HepG2 (cell line): ENCODE data around the gene ZBTB7B. TPM values are rescaled to one million over a fixed set of nuclear protein-coding genes. Genes with fewer than 3 reads are reported as not detected.
A peak's percentile ranks its signal among the peaks of the same experiment; 100 is the strongest.

Experiments
- ATAC-seq: fragments of 200-7000 bp; cut with Tn5 transposase; 3 replicates; pipeline ENCODE4 v1.9.1; 2020; ENCODE audit warnings: mild to moderate bottlenecking, moderate library complexity
- BruUV-seq: library from RNA; stranded (reverse); fragments of 400-500 nt; replicated peaks from 2 replicates; lab custom pipeline; 2021; lab: Mats Ljungman, UMichigan
- CTCF ChIA-PET: fragments of 300-600 bp; formaldehyde crosslinking; extraction: SDS; loops from one replicate; lab custom pipeline; 2021; ENCODE audit warnings: low total read pairs, inconsistent platforms, low intra/inter-chr PET ratio; lab: Yijun Ruan, JAX
- POLR2A ChIA-PET: fragments of 350-600 bp; sonication (Branson Sonifier 250); formaldehyde crosslinking; loops from one replicate; lab custom pipeline; 2020; ENCODE audit warnings: antibody characterized with exemption, inconsistent platforms; lab: Yijun Ruan, JAX
- DNase-seq: peaks from one replicate; pipeline ENCODE4 v3.0.0-alpha.2; 2015; ENCODE audit warnings: low spot score
- FAIRE-seq: peaks from 3 replicates; lab custom pipeline; 2011; peaks lifted over from hg19 to GRCh38; lab: Jason Lieb, UNC
- H2AFZ ChIP-seq: one replicate; pipeline ENCODE4 v1.6.1; 2011; ENCODE audit warnings: low read length, inconsistent platforms
- H3K27ac ChIP-seq: fragments of 300-600 bp; 3 replicates; pipeline ENCODE4 v1.8.0; 2011; ENCODE audit warnings: mixed run types, mild to moderate bottlenecking, mixed read lengths, low read length, inconsistent platforms; ENCODE audit not compliant: insufficient read depth; ENCODE audit errors: extremely low read length
- H3K27me3 ChIP-seq, 2 experiments: fragments of 200-600 bp in 1 of 2; 2 replicates in 1 of 2; 3 replicates in 1 of 2; pipeline versions ENCODE4 v1.6.0 to v1.8.0; 2011; ENCODE audit warnings: low read length in 2 of 2, mild to moderate bottlenecking in 2 of 2, moderate library complexity in 2 of 2, inconsistent platforms in 1 of 2; ENCODE audit not compliant: insufficient read depth in 2 of 2, control insufficient read depth in 1 of 2
- H3K36me3 ChIP-seq, 2 experiments: fragments of 200-600 bp in 1 of 2; replicated peaks in 1 of 2; 2 replicates in 1 of 2; 3 replicates in 1 of 2; pipeline versions ENCODE4 v1.5.1 to v1.8.0; 2011; ENCODE audit warnings: low read length in 2 of 2, inconsistent platforms in 1 of 2; ENCODE audit not compliant: insufficient read depth in 2 of 2, control insufficient read depth in 1 of 2
- H3K4me1 ChIP-seq: 2 replicates; pipeline ENCODE4 v1.5.1; 2012; ENCODE audit warnings: low read length, inconsistent platforms; ENCODE audit not compliant: insufficient read depth
- H3K4me2 ChIP-seq: 2 replicates; pipeline ENCODE4 v1.6.0; 2011; ENCODE audit warnings: low read depth, low read length, inconsistent platforms
- H3K4me3 ChIP-seq, 3 experiments: fragments of 200-600 bp in 1 of 3; sonication (generic), shearing (Covaris generic) in 1 of 3; replicated peaks in 1 of 3; 2 replicates each; pipeline ENCODE4 v1.5.1; 2011 to 2016; ENCODE audit warnings: low read length in 3 of 3, inconsistent platforms in 2 of 3, low read depth in 2 of 3, mild to moderate bottlenecking in 2 of 3, control low read depth in 1 of 3, mixed read lengths in 1 of 3; ENCODE audit not compliant: insufficient read depth in 1 of 3
- H3K79me2 ChIP-seq: one replicate; pipeline ENCODE4 v1.6.1; 2011; ENCODE audit warnings: low read length, inconsistent platforms; ENCODE audit not compliant: insufficient read depth
- H3K9ac ChIP-seq: 2 replicates; pipeline ENCODE4 v1.6.0; 2011; ENCODE audit warnings: mild to moderate bottlenecking, low read depth, low read length, inconsistent platforms; ENCODE audit not compliant: insufficient read depth
- H3K9me3 ChIP-seq: 2 replicates; pipeline ENCODE4 v1.5.1; 2012; ENCODE audit warnings: mild to moderate bottlenecking, low read length
- H4K20me1 ChIP-seq: 2 replicates; pipeline ENCODE4 v1.6.0; 2011; ENCODE audit warnings: inconsistent platforms, mild to moderate bottlenecking, low read length, moderate library complexity; ENCODE audit not compliant: insufficient read depth
- ARNT2 ChIP-seq: sonication (generic); formaldehyde crosslinking; IDR thresholded peaks from 2 replicates; pipeline ENCODE4 v1.8.0; 2022; ENCODE audit warnings: mild to moderate bottlenecking, low read depth, missing genetic modification reagents, moderate library complexity
- CHD4 ChIP-seq: fragments of 200-600 bp; sonication (generic); IDR thresholded peaks from 2 replicates; pipeline ENCODE4 v1.7.0; 2017; ENCODE audit warnings: mild to moderate bottlenecking, low read length, borderline replicate concordance
- KMT2B ChIP-seq: IDR thresholded peaks from 2 replicates; pipeline ENCODE4 v1.6.1; 2016; ENCODE audit warnings: missing genetic modification reagents, missing compliant biosample characterization
- MED13 ChIP-seq: sonication (generic); formaldehyde crosslinking; IDR thresholded peaks from 2 replicates; pipeline ENCODE4 v1.5.0; 2020; ENCODE audit warnings: missing genetic modification reagents
- NBN ChIP-seq: fragments of 450-650 bp; conservative IDR thresholded peaks from 2 replicates; pipeline ENCODE4 v1.6.1; 2017
- NCOA5 ChIP-seq: sonication (generic); formaldehyde crosslinking; IDR thresholded peaks from 2 replicates; pipeline ENCODE4 v1.4.0; 2020; ENCODE audit warnings: missing genetic modification reagents
- PHB2 ChIP-seq: fragments of 450-650 bp; IDR thresholded peaks from 2 replicates; pipeline ENCODE4 v1.6.1; 2018; ENCODE audit not compliant: partially characterized antibody
- POLR2A ChIP-seq, 2 experiments: IDR thresholded peaks; 2 replicates each; pipeline ENCODE4 v1.6.1; 2011; ENCODE audit warnings: low read depth in 2 of 2, low read length in 2 of 2, mild to moderate bottlenecking in 1 of 2, moderate library complexity in 1 of 2; ENCODE audit not compliant: insufficient read depth in 1 of 2
- RARG ChIP-seq: sonication (generic); formaldehyde crosslinking; IDR thresholded peaks from 2 replicates; pipeline ENCODE4 v1.4.0; 2020; ENCODE audit warnings: low read depth, mild to moderate bottlenecking, missing genetic modification reagents
- SAFB2 ChIP-seq: sonication (generic); formaldehyde crosslinking; IDR thresholded peaks from 2 replicates; pipeline ENCODE4 v1.5.1; 2020; ENCODE audit warnings: missing genetic modification reagents, low read depth, mild to moderate bottlenecking, borderline replicate concordance
- SNAPC2 ChIP-seq: sonication (generic); formaldehyde crosslinking; IDR thresholded peaks from 2 replicates; pipeline ENCODE4 v1.8.1; 2022; ENCODE audit warnings: mild to moderate bottlenecking, missing genetic modification reagents
- TRIM24 ChIP-seq: sonication (generic); formaldehyde crosslinking; IDR thresholded peaks from 2 replicates; pipeline ENCODE4 v1.8.0; 2022; ENCODE audit warnings: mild to moderate bottlenecking, missing genetic modification reagents
- ZBTB14 ChIP-seq: sonication (generic); formaldehyde crosslinking; IDR thresholded peaks from 2 replicates; pipeline ENCODE4 v1.4.0; 2020; ENCODE audit warnings: missing genetic modification reagents
- ZNF281 ChIP-seq: sonication (generic); formaldehyde crosslinking; IDR thresholded peaks from 2 replicates; pipeline ENCODE4 v1.4.0; 2020; ENCODE audit warnings: missing genetic modification reagents, borderline replicate concordance
- ZNF414 ChIP-seq: sonication (generic); formaldehyde crosslinking; IDR thresholded peaks from 2 replicates; pipeline ENCODE4 v1.5.0; 2020; ENCODE audit warnings: missing genetic modification reagents
- WGBS: methylation state at CpG from one replicate; pipeline ENCODE4 v1.1.6; 2017; ENCODE audit warnings: low lambda C conversion rate; 5-methylcytosine and 5-hydroxymethylcytosine counted together
- in situ Hi-C: cut with HindIII; loops from 2 replicates; pipeline ENCODE4 v1.10.0; 2017; ENCODE audit warnings: low pct_unique_long_range_greater_than_20kb; ENCODE audit not compliant: extremely low pct_ligation_motif_present
- intact Hi-C: fragments of 100-400 bp; cut with micrococcal nuclease; formaldehyde crosslinking; loops from one replicate; pipeline ENCODE4 v1.10.0; 2022; ENCODE audit not compliant: unreplicated experiment
- polyA plus RNA-seq, 8 experiments: library from polyadenylated mRNA; depleted of rRNA in 3 of 8; stranded (reverse) in 7 of 8; unstranded in 1 of 8; fragments of >200 nt; fragmentation: Illumina TruSeq in 4 of 8; extraction: Trizol in 4 of 8; gene quantifications; 2 replicates each; pipeline versions ENCODE4 v1.2.1 to v1.2.3, GENCODE V29; 2011 to 2016; ENCODE audit warnings: low read depth in 4 of 8, missing spikeins in 1 of 8, mixed read lengths in 1 of 8; ENCODE audit not compliant: insufficient read depth in 1 of 8
- total RNA-seq, 5 experiments: library from RNA; depleted of rRNA; stranded (reverse); fragments of >200 nt; fragmentation: Illumina TruSeq; extraction: Trizol; gene quantifications; 2 replicates each; pipeline ENCODE4 v1.2.3, GENCODE V29; 2016; ENCODE audit warnings: low read depth in 1 of 5
- TF ChIP-seq, protein P1 (sequence below): sonication (generic); formaldehyde crosslinking; IDR thresholded peaks from 2 replicates; pipeline ENCODE4 v1.8.1; 2023; ENCODE audit warnings: mild to moderate bottlenecking, missing genetic modification reagents
- TF ChIP-seq, protein P2 (sequence below): sonication (generic); formaldehyde crosslinking; IDR thresholded peaks from 2 replicates; pipeline ENCODE4 v1.4.0; 2020; ENCODE audit warnings: missing genetic modification reagents

ZBTB7B gene
- total and polyA plus RNA-seq, 2 of the 13 experiments (the other 11 are each of a cell fraction or from before 2014, with no cell fraction given), result 15.5 to 17.5 TPM

GRCh38 chr1:154972213-154972516 is 30.4 kb upstream of the ZBTB7B start:
- FAIRE-seq (no peak), ATAC-seq (no peak), DNase-seq (no peak)
- Histone ChIP-seq H3K79me2 (peaks cover 66% of the 10 kb centered on the region), H3K9ac (peak overlapping the region; percentile 98), H3K27me3 (no peaks in the 10 kb centered on the region; a peak in 1 of 5 replicates), H3K4me1 (peaks cover 64% of the 10 kb centered on the region), H4K20me1 (no peaks in the 10 kb centered on the region), H3K4me2 (peak overlapping the region; percentile 100), H3K4me3 (peak overlapping the region; percentile 30 to 84 (median 70); a peak in 5 of 6 replicates), H3K36me3 (peaks cover 10 to 20% of the 10 kb centered on the region in 2 experiments; a peak in 4 of 5 replicates), H3K9me3 (no peaks in the 10 kb centered on the region), H2AFZ (no peak overlapping the region), H3K27ac (peak overlapping the region; percentile 100)
- BruUV-seq, result no TSS peak
- in situ Hi-C loops, result no loop called here
- ChIA-PET POLR2A (interaction anchor here (0.7 to 6.6 kb wide), 18 partner anchors 10 to 154 kb away, joined by 3 to 148 read pairs (median 16); partner anchors contain the start of genes ADAM15, FLAD1, LENEP and PBXIP1), CTCF (interaction anchor here (1.0 kb wide), 1 partner anchor 10 kb away, joined by 3 read pairs; no protein-coding TSS in a partner anchor)
- 48% methylated on average over 3 of the region's 3 CpGs for WGBS
- intact Hi-C loops, result loop anchor here (2.0 kb wide), 1 partner anchor 15 kb away; the partner anchor contains the start of gene PBXIP1
- TF ChIP-seq TRIM24, result no peak
- peak; percentile 38; the same call in 1 of the 2 replicates for TF ChIP-seq SAFB2 (CRISPR knock-in tag)
- TF ChIP-seq ARNT2 (CRISPR knock-in tag), result 0 out of 2 replicates have a peak, but pooled peaks have one; percentile 3
- TF ChIP-seq KMT2B, result 0 out of 2 replicates have a peak, but pooled peaks have one; percentile 0
- peak; percentile 27; the same call in 1 of the 2 replicates for TF ChIP-seq SNAPC2 (CRISPR knock-in tag)
- TF ChIP-seq MED13 (CRISPR knock-in tag), result no peak
- TF ChIP-seq RARG (CRISPR knock-in tag), result no peak
- TF ChIP-seq, protein P1, sequence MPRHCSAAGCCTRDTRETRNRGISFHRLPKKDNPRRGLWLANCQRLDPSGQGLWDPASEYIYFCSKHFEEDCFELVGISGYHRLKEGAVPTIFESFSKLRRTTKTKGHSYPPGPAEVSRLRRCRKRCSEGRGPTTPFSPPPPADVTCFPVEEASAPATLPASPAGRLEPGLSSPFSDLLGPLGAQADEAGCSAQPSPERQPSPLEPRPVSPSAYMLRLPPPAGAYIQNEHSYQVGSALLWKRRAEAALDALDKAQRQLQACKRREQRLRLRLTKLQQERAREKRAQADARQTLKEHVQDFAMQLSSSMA, result no peak
- TF ChIP-seq NCOA5 (CRISPR knock-in tag), result no peak
- TF ChIP-seq, protein P2, sequence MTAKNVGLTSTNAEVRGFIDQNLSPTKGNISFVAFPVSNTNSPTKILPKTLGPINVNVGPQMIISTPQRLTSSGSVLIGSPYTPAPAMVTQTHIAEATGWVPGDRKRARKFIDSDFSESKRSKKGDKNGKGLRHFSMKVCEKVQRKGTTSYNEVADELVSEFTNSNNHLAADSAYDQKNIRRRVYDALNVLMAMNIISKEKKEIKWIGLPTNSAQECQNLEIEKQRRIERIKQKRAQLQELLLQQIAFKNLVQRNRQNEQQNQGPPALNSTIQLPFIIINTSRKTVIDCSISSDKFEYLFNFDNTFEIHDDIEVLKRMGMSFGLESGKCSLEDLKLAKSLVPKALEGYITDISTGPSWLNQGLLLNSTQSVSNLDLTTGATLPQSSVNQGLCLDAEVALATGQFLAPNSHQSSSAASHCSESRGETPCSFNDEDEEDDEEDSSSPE (CRISPR knock-in tag), result no peak
- no peak for TF ChIP-seq CHD4
- TF ChIP-seq NBN, result no peak
- TF ChIP-seq POLR2A (IDR thresholded peaks at IDR 0.05; ENCODE audit: insufficient read depth in 1 of 2, low read depth in 2 of 2, low read length in 2 of 2), result no peak
- no peak; the same call in 1 of the 2 replicates for TF ChIP-seq ZNF414
- TF ChIP-seq PHB2, result no peak
- no peak for TF ChIP-seq ZNF281
- no peak for TF ChIP-seq ZBTB14 (CRISPR knock-in tag)
